ENCODE measurements around the gene SPINK4.

- no peak for TF ChIP-seq CTCF (IDR thresholded peaks at IDR 0.05)
- TF ChIP-seq POLR2A (IDR thresholded peaks at IDR 0.05) = no peak
Observed at GRCh38 chr9:33244137-33244784, 4.3 kb downstream of the SPINK4 start.
